GM10248 (cell line): ENCODE results near the gene HERC3.

Source experiments
- CTCF ChIA-PET: fragments of 300-600 bp; sonication (Branson Sonifier 250); formaldehyde crosslinking; extraction: SDS; loops from one replicate; lab custom pipeline; 2021; ENCODE audit warnings: antibody characterized with exemption; lab: Yijun Ruan, JAX
- POLR2A ChIA-PET: fragments of 350-650 bp; sonication (Branson Sonifier 250); formaldehyde crosslinking; extraction: SDS; loops from one replicate; lab custom pipeline; 2020; ENCODE audit warnings: antibody characterized with exemption; lab: Yijun Ruan, JAX
- DNase-seq: peaks from one replicate; pipeline ENCODE4 v3.0.0; 2012; ENCODE audit errors: extremely low spot score
- CTCF ChIP-seq: IDR thresholded peaks from 2 replicates; pipeline ENCODE4 v1.5.1; 2012; ENCODE audit warnings: mild to moderate bottlenecking, low read depth; ENCODE audit errors: extremely low read depth, missing control alignments, control extremely low read depth

HERC3 gene

GRCh38 chr4:88591787-88592599 lies at the start of gene HERC3:
Gene HERC3 (plus strand): TSS chr4:88592480. CDS start chr4:88605824, 13,344 bp downstream.
- ChIA-PET POLR2A (no interaction called here), CTCF (interaction anchor here (1.1 kb wide), 1 partner anchor 14 kb away, joined by 3 read pairs; no protein-coding TSS in a partner anchor)
- no peak for TF ChIP-seq CTCF
- DNase-seq, result peak; percentile 93

GRCh38 chr4:88549815-88550214 lies 42.5 kb upstream of the HERC3 start:
- no peak for DNase-seq
- ChIA-PET POLR2A (no interaction called here), CTCF (no interaction called here)
- TF ChIP-seq CTCF, result no peak

- TF ChIP-seq CTCF, result no peak
- CTCF ChIA-PET, result interaction anchor here (1.3 to 1.4 kb wide), 2 partner anchors 24 to 103 kb away, joined by 3 read pairs; no protein-coding TSS in a partner anchor
- POLR2A ChIA-PET, result no interaction called here
- DNase-seq, result no peak
Observed at GRCh38 chr4:88567591-88567990, 24.7 kb upstream of the HERC3 start.

- TF ChIP-seq CTCF, result no peak
- no peak for DNase-seq
- ChIA-PET POLR2A (no interaction called here), CTCF (no interaction called here)
Observed at GRCh38 chr4:88570001-88570400, 22.3 kb upstream of the HERC3 start.

- no peak for TF ChIP-seq CTCF
- CTCF ChIA-PET, result interaction anchor here (1.0 to 1.6 kb wide), 2 partner anchors 10 to 239 kb away, joined by 3 to 5 read pairs; no protein-coding TSS in a partner anchor
- DNase-seq, result no peak
- POLR2A ChIA-PET, result no interaction called here
Observed at GRCh38 chr4:88573276-88573980, 18.9 kb upstream of the HERC3 start.

GRCh38 chr4:88573995-88574394 lies 18.3 kb upstream of the HERC3 start:
- ChIA-PET POLR2A (no interaction called here), CTCF (interaction anchor here (1.6 kb wide), 1 partner anchor 10 kb away, joined by 5 read pairs; no protein-coding TSS in a partner anchor)
- no peak for DNase-seq
- no peak for TF ChIP-seq CTCF
